Measurements from ENCODE around the gene CLK2. TPM values are rescaled to one million over a fixed set of nuclear protein-coding genes. Genes with fewer than 3 reads are reported as not detected.

Gene CLK2
- total and polyA plus RNA-seq, 2 of the 13 experiments (the other 11 are each of a cell fraction or from before 2014, with no cell fraction given): 20.1 to 73.5 TPM

- TF ChIP-seq ZNF619 (CRISPR knock-in tag; IDR thresholded peaks at IDR 0.05) (peak; percentile 81; the same call in 1 of the 2 replicates), TOE1 (CRISPR knock-in tag; IDR thresholded peaks at IDR 0.05) (no peak), HOMEZ (CRISPR knock-in tag; IDR thresholded peaks at IDR 0.05; ENCODE audit: low read depth) (no peak), ZNF687 (CRISPR knock-in tag; IDR thresholded peaks at IDR 0.05) (peak; percentile 83), SYNCRIP (IDR thresholded peaks at IDR 0.05; ENCODE audit: insufficient read depth, low read depth, low read length) (no peak), LCORL (IDR thresholded peaks at IDR 0.05) (no peak), LCORL (CRISPR knock-in tag; IDR thresholded peaks at IDR 0.05) (no peak), ZBTB7A (CRISPR knock-in tag; IDR thresholded peaks at IDR 0.05) (0 out of 2 replicates have a peak, but pooled peaks have one; percentile 63), ZNF576 (CRISPR knock-in tag; IDR thresholded peaks at IDR 0.05) (no peak), ZNF329 (CRISPR knock-in tag; IDR thresholded peaks at IDR 0.05; ENCODE audit: low read depth) (no peak), SKIL (CRISPR knock-in tag; IDR thresholded peaks at IDR 0.05; ENCODE audit: borderline replicate concordance) (no peak), ZNF232 (CRISPR knock-in tag; IDR thresholded peaks at IDR 0.05; ENCODE audit: borderline replicate concordance) (peak; percentile 87; the same call in 1 of the 2 replicates), JDP2 (CRISPR knock-in tag; IDR thresholded peaks at IDR 0.05; ENCODE audit: borderline replicate concordance) (no peak), REL (CRISPR knock-in tag; conservative IDR thresholded peaks at IDR 0.05) (peak; percentile 70; the same call in 1 of the 2 replicates), KDM5B (CRISPR knock-in tag; IDR thresholded peaks at IDR 0.05; ENCODE audit: borderline replicate concordance) (0 out of 2 replicates have a peak, but pooled peaks have one; percentile 20), ZSCAN12 (CRISPR knock-in tag; IDR thresholded peaks at IDR 0.05) (no peak), ZNF770 (CRISPR knock-in tag; IDR thresholded peaks at IDR 0.05) (peak; percentile 56), KDM5A (IDR thresholded peaks at IDR 0.05; ENCODE audit: borderline replicate concordance, low read length) (no peak)
These were observed 22.5 kb downstream of the CLK2 start (continued) for GRCh38 chr1:155250633-155251449.

All from HepG2 (cell line).